Measurements from ENCODE around the gene NCR2. TPM values are rescaled to one million over a fixed set of nuclear protein-coding genes. Genes with fewer than 3 reads are reported as not detected.

Gene NCR2
- total and polyA plus RNA-seq, 9 of the 15 experiments (the other 6 are each of a cell fraction or from before 2014, with no cell fraction given): not detected

GRCh38 chr6:41318654-41319565 lies 16.5 kb upstream of the NCR2 start (continued):
- TF ChIP-seq CXXC5 (CRISPR knock-in tag; IDR thresholded peaks at IDR 0.05) (peak; percentile 75), HMG20A (CRISPR knock-in tag; conservative IDR thresholded peaks at IDR 0.05) (no peak), ZFP36 (IDR thresholded peaks at IDR 0.05; ENCODE audit: low read depth, low read length, partially characterized antibody) (peak; percentile 84), POLR2H (tag; IDR thresholded peaks at IDR 0.05; ENCODE audit: low read depth) (no peak), KDM1A (IDR thresholded peaks at IDR 0.05) (peak in 1 of 2 experiments; percentile 52; a peak in 2 of 4 replicates), ADNP (tag; IDR thresholded peaks at IDR 0.05) (no peak), ZNF778 (CRISPR knock-in tag; IDR thresholded peaks at IDR 0.05) (no peak), HNRNPK (IDR thresholded peaks at IDR 0.05; ENCODE audit: low read depth, low read length, poor library complexity, severe bottlenecking) (no peak), ZNF239 (CRISPR knock-in tag; IDR thresholded peaks at IDR 0.05) (no peak), NFIC (IDR thresholded peaks at IDR 0.05) (peak; percentile 76), ZNF668 (CRISPR knock-in tag; IDR thresholded peaks at IDR 0.05) (0 out of 2 replicates have a peak, but pooled peaks have one; percentile 33), DNMT1 (IDR thresholded peaks at IDR 0.05) (no peak), NCOA6 (IDR thresholded peaks at IDR 0.05) (no peak; the same call in 1 of the 2 replicates), KHSRP (IDR thresholded peaks at IDR 0.05) (no peak), NCOR1 (IDR thresholded peaks at IDR 0.05) (no peak; the same call in 1 of the 2 replicates)
- TF ChIP-seq, protein P1, sequence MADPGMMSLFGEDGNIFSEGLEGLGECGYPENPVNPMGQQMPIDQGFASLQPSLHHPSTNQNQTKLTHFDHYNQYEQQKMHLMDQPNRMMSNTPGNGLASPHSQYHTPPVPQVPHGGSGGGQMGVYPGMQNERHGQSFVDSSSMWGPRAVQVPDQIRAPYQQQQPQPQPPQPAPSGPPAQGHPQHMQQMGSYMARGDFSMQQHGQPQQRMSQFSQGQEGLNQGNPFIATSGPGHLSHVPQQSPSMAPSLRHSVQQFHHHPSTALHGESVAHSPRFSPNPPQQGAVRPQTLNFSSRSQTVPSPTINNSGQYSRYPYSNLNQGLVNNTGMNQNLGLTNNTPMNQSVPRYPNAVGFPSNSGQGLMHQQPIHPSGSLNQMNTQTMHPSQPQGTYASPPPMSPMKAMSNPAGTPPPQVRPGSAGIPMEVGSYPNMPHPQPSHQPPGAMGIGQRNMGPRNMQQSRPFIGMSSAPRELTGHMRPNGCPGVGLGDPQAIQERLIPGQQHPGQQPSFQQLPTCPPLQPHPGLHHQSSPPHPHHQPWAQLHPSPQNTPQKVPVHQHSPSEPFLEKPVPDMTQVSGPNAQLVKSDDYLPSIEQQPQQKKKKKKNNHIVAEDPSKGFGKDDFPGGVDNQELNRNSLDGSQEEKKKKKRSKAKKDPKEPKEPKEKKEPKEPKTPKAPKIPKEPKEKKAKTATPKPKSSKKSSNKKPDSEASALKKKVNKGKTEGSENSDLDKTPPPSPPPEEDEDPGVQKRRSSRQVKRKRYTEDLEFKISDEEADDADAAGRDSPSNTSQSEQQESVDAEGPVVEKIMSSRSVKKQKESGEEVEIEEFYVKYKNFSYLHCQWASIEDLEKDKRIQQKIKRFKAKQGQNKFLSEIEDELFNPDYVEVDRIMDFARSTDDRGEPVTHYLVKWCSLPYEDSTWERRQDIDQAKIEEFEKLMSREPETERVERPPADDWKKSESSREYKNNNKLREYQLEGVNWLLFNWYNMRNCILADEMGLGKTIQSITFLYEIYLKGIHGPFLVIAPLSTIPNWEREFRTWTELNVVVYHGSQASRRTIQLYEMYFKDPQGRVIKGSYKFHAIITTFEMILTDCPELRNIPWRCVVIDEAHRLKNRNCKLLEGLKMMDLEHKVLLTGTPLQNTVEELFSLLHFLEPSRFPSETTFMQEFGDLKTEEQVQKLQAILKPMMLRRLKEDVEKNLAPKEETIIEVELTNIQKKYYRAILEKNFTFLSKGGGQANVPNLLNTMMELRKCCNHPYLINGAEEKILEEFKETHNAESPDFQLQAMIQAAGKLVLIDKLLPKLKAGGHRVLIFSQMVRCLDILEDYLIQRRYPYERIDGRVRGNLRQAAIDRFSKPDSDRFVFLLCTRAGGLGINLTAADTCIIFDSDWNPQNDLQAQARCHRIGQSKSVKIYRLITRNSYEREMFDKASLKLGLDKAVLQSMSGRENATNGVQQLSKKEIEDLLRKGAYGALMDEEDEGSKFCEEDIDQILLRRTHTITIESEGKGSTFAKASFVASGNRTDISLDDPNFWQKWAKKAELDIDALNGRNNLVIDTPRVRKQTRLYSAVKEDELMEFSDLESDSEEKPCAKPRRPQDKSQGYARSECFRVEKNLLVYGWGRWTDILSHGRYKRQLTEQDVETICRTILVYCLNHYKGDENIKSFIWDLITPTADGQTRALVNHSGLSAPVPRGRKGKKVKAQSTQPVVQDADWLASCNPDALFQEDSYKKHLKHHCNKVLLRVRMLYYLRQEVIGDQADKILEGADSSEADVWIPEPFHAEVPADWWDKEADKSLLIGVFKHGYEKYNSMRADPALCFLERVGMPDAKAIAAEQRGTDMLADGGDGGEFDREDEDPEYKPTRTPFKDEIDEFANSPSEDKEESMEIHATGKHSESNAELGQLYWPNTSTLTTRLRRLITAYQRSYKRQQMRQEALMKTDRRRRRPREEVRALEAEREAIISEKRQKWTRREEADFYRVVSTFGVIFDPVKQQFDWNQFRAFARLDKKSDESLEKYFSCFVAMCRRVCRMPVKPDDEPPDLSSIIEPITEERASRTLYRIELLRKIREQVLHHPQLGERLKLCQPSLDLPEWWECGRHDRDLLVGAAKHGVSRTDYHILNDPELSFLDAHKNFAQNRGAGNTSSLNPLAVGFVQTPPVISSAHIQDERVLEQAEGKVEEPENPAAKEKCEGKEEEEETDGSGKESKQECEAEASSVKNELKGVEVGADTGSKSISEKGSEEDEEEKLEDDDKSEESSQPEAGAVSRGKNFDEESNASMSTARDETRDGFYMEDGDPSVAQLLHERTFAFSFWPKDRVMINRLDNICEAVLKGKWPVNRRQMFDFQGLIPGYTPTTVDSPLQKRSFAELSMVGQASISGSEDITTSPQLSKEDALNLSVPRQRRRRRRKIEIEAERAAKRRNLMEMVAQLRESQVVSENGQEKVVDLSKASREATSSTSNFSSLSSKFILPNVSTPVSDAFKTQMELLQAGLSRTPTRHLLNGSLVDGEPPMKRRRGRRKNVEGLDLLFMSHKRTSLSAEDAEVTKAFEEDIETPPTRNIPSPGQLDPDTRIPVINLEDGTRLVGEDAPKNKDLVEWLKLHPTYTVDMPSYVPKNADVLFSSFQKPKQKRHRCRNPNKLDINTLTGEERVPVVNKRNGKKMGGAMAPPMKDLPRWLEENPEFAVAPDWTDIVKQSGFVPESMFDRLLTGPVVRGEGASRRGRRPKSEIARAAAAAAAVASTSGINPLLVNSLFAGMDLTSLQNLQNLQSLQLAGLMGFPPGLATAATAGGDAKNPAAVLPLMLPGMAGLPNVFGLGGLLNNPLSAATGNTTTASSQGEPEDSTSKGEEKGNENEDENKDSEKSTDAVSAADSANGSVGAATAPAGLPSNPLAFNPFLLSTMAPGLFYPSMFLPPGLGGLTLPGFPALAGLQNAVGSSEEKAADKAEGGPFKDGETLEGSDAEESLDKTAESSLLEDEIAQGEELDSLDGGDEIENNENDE (IDR thresholded peaks at IDR 0.05; ENCODE audit: low read depth, low read length): no peak
- TF ChIP-seq, protein P2, sequence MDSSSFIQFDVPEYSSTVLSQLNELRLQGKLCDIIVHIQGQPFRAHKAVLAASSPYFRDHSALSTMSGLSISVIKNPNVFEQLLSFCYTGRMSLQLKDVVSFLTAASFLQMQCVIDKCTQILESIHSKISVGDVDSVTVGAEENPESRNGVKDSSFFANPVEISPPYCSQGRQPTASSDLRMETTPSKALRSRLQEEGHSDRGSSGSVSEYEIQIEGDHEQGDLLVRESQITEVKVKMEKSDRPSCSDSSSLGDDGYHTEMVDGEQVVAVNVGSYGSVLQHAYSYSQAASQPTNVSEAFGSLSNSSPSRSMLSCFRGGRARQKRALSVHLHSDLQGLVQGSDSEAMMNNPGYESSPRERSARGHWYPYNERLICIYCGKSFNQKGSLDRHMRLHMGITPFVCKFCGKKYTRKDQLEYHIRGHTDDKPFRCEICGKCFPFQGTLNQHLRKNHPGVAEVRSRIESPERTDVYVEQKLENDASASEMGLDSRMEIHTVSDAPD (CRISPR knock-in tag; IDR thresholded peaks at IDR 0.05): no peak
